WTC11 (cell line): ENCODE measurements around the gene PPP3R1. TPM values are rescaled to one million over a fixed set of nuclear protein-coding genes. Genes with fewer than 3 reads are reported as not detected.

ENCODE experiments used
- ATAC-seq: fragments of 200-7000 bp; cut with Tn5 transposase; 2 replicates; pipeline ENCODE4 v1.10.0; 2021; ENCODE audit warnings: mild to moderate bottlenecking, moderate library complexity
- CTCF ChIA-PET: fragments of 300-600 bp; sonication (Branson Sonifier 250); formaldehyde crosslinking; loops from one replicate; lab custom pipeline; 2021; ENCODE audit warnings: antibody characterized with exemption; lab: Charles Lee
- POLR2A ChIA-PET: fragments of 350-600 bp; sonication (Branson Sonifier 250); formaldehyde crosslinking; loops from one replicate; lab custom pipeline; 2021; ENCODE audit warnings: antibody characterized with exemption; lab: Charles Lee
- DNase-seq: peaks from one replicate; pipeline ENCODE4 v3.0.0; 2021; ENCODE audit warnings: low spot score
- H3K27ac Mint-ChIP-seq: 2 replicates; pipeline ENCODE4 v1.8.0; 2021; ENCODE audit warnings: mixed read lengths
- H3K27me3 Mint-ChIP-seq: 2 replicates; pipeline ENCODE4 v1.8.0; 2021; ENCODE audit warnings: low read depth, mild to moderate bottlenecking, moderate library complexity, mixed read lengths
- H3K36me3 Mint-ChIP-seq: 2 replicates; pipeline ENCODE4 v1.8.0; 2021; ENCODE audit warnings: mixed read lengths
- H3K4me1 Mint-ChIP-seq: 2 replicates; pipeline ENCODE4 v1.8.0; 2022; ENCODE audit warnings: mixed read lengths
- H3K4me3 Mint-ChIP-seq: 2 replicates; pipeline ENCODE4 v1.8.0; 2021; ENCODE audit warnings: mild to moderate bottlenecking, moderate library complexity, mixed read lengths
- H3K9me3 Mint-ChIP-seq: 2 replicates; pipeline ENCODE4 v1.8.0; 2021; ENCODE audit warnings: mixed read lengths
- FOXJ3 ChIP-seq: sonication (generic); formaldehyde crosslinking; IDR thresholded peaks from 2 replicates; pipeline ENCODE4 v1.9.0; 2021; ENCODE audit warnings: missing genetic modification reagents, mild to moderate bottlenecking, borderline replicate concordance
- HMGA2 ChIP-seq: fragments of 250-450 bp; sonication (Bioruptor Pico); IDR thresholded peaks from 2 replicates; pipeline ENCODE4 v1.4.0; 2021; ENCODE audit warnings: mild to moderate bottlenecking, moderate library complexity
- KAT7 ChIP-seq: sonication (generic); formaldehyde crosslinking; IDR thresholded peaks from 2 replicates; pipeline ENCODE4 v1.8.1; 2023; ENCODE audit warnings: missing genetic modification reagents, mild to moderate bottlenecking, borderline replicate concordance
- NFATC4 ChIP-seq: fragments of 250-450 bp; sonication (Bioruptor Pico); IDR thresholded peaks from 2 replicates; pipeline ENCODE4 v1.9.0; 2021; ENCODE audit warnings: mild to moderate bottlenecking
- NR1H2 ChIP-seq: sonication (generic); formaldehyde crosslinking; IDR thresholded peaks from 2 replicates; pipeline ENCODE4 v1.9.0; 2021; ENCODE audit warnings: mild to moderate bottlenecking, moderate library complexity, missing genetic modification reagents
- SP1 ChIP-seq: sonication (generic); formaldehyde crosslinking; conservative IDR thresholded peaks from 2 replicates; pipeline ENCODE4 v1.8.1; 2022; ENCODE audit warnings: missing genetic modification reagents
- TEAD4 ChIP-seq: sonication (generic); formaldehyde crosslinking; IDR thresholded peaks from 2 replicates; pipeline ENCODE4 v1.8.0; 2022; ENCODE audit warnings: mild to moderate bottlenecking, missing genetic modification reagents
- total RNA-seq: library from RNA; stranded (reverse); gene quantifications from 3 replicates; pipeline ENCODE4 v1.2.3, GENCODE V29; 2021
- TF ChIP-seq, protein P1 (sequence below): sonication (generic); formaldehyde crosslinking; IDR thresholded peaks from 2 replicates; pipeline ENCODE4 v1.8.0; 2023; ENCODE audit warnings: missing genetic modification reagents, mild to moderate bottlenecking, borderline replicate concordance
- TF ChIP-seq, protein P2 (sequence below): sonication (generic); formaldehyde crosslinking; IDR thresholded peaks from 2 replicates; pipeline ENCODE4 v1.8.1; 2022; ENCODE audit warnings: mild to moderate bottlenecking, moderate library complexity, missing genetic modification reagents
- TF ChIP-seq, protein P3 (sequence below): sonication (generic); formaldehyde crosslinking; IDR thresholded peaks from 2 replicates; pipeline ENCODE4 v1.8.0; 2022; ENCODE audit warnings: mild to moderate bottlenecking, missing genetic modification reagents
- TF ChIP-seq, protein P4 (sequence below): sonication (generic); formaldehyde crosslinking; IDR thresholded peaks from 2 replicates; pipeline ENCODE4 v1.8.1; 2023; ENCODE audit warnings: mild to moderate bottlenecking, moderate library complexity, missing genetic modification reagents
- TF ChIP-seq, protein P5 (sequence below): sonication (generic); formaldehyde crosslinking; IDR thresholded peaks from 2 replicates; pipeline ENCODE4 v1.8.1; 2023; ENCODE audit warnings: mild to moderate bottlenecking, missing genetic modification reagents, borderline replicate concordance
- TF ChIP-seq, protein P6 (sequence below): sonication (generic); formaldehyde crosslinking; IDR thresholded peaks from 2 replicates; pipeline ENCODE4 v1.8.1; 2022; ENCODE audit warnings: low read depth, mild to moderate bottlenecking, moderate library complexity, missing genetic modification reagents, borderline replicate concordance
- TF ChIP-seq, protein P7 (sequence below): sonication (generic); formaldehyde crosslinking; IDR thresholded peaks from 2 replicates; pipeline ENCODE4 v1.8.0; 2022; ENCODE audit warnings: mild to moderate bottlenecking, missing genetic modification reagents
- TF ChIP-seq, protein P8 (sequence below): fragments of 250-450 bp; sonication (Bioruptor Pico); conservative IDR thresholded peaks from 2 replicates; pipeline ENCODE4 v1.9.0; 2021; ENCODE audit warnings: mild to moderate bottlenecking
- TF ChIP-seq, protein P9 (sequence below): fragments of 250-450 bp; sonication (Bioruptor Pico); IDR thresholded peaks from 2 replicates; pipeline ENCODE4 v1.9.0; 2021; ENCODE audit warnings: mild to moderate bottlenecking
- TF ChIP-seq, protein P10 (sequence below): sonication (generic); formaldehyde crosslinking; IDR thresholded peaks from 2 replicates; pipeline ENCODE4 v1.8.1; 2022; ENCODE audit warnings: missing genetic modification reagents, borderline replicate concordance

The PPP3R1 gene
- total RNA-seq, 1 experiment from 2014 or later: 61.4 TPM

DNA sequence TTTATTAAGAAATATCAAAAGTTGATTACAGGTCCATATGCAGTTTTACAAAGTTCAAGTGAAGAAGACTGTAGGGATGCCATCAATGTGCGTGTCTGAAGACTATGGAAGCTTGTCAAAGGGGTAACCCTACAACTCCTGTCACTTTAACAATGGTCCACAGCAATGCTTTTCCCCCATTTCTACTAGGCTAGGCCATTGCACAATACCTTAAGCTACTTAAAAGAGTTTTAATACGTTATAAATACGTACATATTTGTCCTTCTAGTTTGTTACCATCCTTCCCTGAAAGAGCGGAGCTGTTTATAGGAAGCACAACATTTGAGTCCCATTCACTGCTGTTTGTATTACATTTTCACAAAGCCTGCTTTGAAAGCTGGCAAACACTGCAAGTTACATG lies 40.7 kb upstream of the PPP3R1 start:
- no peaks in the 10 kb centered on the region for H3K27me3 Mint-ChIP-seq
- no peaks in the 10 kb centered on the region for H3K9me3 Mint-ChIP-seq
- ChIA-PET CTCF (interaction anchor here (1.2 to 4.9 kb wide), 10 partner anchors 8 to 176 kb away, joined by 3 to 33 read pairs (median 7); partner anchors contain the start of gene CNRIP1), POLR2A (no interaction called here)
- H3K4me1 Mint-ChIP-seq: peaks cover 1% of the 10 kb centered on the region; the same call in 1 of the 2 replicates
- no peak for TF ChIP-seq FOXJ3
- TF ChIP-seq, protein P1, sequence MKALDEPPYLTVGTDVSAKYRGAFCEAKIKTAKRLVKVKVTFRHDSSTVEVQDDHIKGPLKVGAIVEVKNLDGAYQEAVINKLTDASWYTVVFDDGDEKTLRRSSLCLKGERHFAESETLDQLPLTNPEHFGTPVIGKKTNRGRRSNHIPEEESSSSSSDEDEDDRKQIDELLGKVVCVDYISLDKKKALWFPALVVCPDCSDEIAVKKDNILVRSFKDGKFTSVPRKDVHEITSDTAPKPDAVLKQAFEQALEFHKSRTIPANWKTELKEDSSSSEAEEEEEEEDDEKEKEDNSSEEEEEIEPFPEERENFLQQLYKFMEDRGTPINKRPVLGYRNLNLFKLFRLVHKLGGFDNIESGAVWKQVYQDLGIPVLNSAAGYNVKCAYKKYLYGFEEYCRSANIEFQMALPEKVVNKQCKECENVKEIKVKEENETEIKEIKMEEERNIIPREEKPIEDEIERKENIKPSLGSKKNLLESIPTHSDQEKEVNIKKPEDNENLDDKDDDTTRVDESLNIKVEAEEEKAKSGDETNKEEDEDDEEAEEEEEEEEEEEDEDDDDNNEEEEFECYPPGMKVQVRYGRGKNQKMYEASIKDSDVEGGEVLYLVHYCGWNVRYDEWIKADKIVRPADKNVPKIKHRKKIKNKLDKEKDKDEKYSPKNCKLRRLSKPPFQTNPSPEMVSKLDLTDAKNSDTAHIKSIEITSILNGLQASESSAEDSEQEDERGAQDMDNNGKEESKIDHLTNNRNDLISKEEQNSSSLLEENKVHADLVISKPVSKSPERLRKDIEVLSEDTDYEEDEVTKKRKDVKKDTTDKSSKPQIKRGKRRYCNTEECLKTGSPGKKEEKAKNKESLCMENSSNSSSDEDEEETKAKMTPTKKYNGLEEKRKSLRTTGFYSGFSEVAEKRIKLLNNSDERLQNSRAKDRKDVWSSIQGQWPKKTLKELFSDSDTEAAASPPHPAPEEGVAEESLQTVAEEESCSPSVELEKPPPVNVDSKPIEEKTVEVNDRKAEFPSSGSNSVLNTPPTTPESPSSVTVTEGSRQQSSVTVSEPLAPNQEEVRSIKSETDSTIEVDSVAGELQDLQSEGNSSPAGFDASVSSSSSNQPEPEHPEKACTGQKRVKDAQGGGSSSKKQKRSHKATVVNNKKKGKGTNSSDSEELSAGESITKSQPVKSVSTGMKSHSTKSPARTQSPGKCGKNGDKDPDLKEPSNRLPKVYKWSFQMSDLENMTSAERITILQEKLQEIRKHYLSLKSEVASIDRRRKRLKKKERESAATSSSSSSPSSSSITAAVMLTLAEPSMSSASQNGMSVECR: no peak
- TF ChIP-seq, protein P2, sequence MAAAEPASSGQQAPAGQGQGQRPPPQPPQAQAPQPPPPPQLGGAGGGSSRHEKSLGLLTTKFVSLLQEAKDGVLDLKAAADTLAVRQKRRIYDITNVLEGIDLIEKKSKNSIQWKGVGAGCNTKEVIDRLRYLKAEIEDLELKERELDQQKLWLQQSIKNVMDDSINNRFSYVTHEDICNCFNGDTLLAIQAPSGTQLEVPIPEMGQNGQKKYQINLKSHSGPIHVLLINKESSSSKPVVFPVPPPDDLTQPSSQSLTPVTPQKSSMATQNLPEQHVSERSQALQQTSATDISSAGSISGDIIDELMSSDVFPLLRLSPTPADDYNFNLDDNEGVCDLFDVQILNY: no peak
- TF ChIP-seq, protein P3, sequence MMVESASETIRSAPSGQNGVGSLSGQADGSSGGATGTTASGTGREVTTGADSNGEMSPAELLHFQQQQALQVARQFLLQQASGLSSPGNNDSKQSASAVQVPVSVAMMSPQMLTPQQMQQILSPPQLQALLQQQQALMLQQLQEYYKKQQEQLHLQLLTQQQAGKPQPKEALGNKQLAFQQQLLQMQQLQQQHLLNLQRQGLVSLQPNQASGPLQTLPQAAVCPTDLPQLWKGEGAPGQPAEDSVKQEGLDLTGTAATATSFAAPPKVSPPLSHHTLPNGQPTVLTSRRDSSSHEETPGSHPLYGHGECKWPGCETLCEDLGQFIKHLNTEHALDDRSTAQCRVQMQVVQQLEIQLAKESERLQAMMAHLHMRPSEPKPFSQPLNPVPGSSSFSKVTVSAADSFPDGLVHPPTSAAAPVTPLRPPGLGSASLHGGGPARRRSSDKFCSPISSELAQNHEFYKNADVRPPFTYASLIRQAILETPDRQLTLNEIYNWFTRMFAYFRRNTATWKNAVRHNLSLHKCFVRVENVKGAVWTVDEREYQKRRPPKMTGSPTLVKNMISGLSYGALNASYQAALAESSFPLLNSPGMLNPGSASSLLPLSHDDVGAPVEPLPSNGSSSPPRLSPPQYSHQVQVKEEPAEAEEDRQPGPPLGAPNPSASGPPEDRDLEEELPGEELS (CRISPR knock-in tag): no peak
- no peak for TF ChIP-seq NFATC4 (CRISPR knock-in tag)
- TF ChIP-seq, protein P4, sequence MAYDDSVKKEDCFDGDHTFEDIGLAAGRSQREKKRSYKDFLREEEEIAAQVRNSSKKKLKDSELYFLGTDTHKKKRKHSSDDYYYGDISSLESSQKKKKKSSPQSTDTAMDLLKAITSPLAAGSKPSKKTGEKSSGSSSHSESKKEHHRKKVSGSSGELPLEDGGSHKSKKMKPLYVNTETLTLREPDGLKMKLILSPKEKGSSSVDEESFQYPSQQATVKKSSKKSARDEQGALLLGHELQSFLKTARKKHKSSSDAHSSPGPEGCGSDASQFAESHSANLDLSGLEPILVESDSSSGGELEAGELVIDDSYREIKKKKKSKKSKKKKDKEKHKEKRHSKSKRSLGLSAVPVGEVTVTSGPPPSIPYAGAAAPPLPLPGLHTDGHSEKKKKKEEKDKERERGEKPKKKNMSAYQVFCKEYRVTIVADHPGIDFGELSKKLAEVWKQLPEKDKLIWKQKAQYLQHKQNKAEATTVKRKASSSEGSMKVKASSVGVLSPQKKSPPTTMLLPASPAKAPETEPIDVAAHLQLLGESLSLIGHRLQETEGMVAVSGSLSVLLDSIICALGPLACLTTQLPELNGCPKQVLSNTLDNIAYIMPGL (CRISPR knock-in tag): no peak
- TF ChIP-seq, protein P5, sequence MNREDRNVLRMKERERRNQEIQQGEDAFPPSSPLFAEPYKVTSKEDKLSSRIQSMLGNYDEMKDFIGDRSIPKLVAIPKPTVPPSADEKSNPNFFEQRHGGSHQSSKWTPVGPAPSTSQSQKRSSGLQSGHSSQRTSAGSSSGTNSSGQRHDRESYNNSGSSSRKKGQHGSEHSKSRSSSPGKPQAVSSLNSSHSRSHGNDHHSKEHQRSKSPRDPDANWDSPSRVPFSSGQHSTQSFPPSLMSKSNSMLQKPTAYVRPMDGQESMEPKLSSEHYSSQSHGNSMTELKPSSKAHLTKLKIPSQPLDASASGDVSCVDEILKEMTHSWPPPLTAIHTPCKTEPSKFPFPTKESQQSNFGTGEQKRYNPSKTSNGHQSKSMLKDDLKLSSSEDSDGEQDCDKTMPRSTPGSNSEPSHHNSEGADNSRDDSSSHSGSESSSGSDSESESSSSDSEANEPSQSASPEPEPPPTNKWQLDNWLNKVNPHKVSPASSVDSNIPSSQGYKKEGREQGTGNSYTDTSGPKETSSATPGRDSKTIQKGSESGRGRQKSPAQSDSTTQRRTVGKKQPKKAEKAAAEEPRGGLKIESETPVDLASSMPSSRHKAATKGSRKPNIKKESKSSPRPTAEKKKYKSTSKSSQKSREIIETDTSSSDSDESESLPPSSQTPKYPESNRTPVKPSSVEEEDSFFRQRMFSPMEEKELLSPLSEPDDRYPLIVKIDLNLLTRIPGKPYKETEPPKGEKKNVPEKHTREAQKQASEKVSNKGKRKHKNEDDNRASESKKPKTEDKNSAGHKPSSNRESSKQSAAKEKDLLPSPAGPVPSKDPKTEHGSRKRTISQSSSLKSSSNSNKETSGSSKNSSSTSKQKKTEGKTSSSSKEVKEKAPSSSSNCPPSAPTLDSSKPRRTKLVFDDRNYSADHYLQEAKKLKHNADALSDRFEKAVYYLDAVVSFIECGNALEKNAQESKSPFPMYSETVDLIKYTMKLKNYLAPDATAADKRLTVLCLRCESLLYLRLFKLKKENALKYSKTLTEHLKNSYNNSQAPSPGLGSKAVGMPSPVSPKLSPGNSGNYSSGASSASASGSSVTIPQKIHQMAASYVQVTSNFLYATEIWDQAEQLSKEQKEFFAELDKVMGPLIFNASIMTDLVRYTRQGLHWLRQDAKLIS (CRISPR knock-in tag): no peak
- TF ChIP-seq NR1H2 (CRISPR knock-in tag): no peak
- no peak for TF ChIP-seq HMGA2 (CRISPR knock-in tag)
- TF ChIP-seq, protein P6, sequence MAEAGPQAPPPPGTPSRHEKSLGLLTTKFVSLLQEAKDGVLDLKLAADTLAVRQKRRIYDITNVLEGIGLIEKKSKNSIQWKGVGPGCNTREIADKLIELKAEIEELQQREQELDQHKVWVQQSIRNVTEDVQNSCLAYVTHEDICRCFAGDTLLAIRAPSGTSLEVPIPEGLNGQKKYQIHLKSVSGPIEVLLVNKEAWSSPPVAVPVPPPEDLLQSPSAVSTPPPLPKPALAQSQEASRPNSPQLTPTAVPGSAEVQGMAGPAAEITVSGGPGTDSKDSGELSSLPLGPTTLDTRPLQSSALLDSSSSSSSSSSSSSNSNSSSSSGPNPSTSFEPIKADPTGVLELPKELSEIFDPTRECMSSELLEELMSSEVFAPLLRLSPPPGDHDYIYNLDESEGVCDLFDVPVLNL (CRISPR knock-in tag): no peak
- TF ChIP-seq, protein P7, sequence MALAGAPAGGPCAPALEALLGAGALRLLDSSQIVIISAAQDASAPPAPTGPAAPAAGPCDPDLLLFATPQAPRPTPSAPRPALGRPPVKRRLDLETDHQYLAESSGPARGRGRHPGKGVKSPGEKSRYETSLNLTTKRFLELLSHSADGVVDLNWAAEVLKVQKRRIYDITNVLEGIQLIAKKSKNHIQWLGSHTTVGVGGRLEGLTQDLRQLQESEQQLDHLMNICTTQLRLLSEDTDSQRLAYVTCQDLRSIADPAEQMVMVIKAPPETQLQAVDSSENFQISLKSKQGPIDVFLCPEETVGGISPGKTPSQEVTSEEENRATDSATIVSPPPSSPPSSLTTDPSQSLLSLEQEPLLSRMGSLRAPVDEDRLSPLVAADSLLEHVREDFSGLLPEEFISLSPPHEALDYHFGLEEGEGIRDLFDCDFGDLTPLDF (CRISPR knock-in tag): no peak
- TF ChIP-seq KAT7: no peak
- no peak for TF ChIP-seq SP1 (CRISPR knock-in tag)
- no peak for TF ChIP-seq TEAD4
- TF ChIP-seq, protein P8, sequence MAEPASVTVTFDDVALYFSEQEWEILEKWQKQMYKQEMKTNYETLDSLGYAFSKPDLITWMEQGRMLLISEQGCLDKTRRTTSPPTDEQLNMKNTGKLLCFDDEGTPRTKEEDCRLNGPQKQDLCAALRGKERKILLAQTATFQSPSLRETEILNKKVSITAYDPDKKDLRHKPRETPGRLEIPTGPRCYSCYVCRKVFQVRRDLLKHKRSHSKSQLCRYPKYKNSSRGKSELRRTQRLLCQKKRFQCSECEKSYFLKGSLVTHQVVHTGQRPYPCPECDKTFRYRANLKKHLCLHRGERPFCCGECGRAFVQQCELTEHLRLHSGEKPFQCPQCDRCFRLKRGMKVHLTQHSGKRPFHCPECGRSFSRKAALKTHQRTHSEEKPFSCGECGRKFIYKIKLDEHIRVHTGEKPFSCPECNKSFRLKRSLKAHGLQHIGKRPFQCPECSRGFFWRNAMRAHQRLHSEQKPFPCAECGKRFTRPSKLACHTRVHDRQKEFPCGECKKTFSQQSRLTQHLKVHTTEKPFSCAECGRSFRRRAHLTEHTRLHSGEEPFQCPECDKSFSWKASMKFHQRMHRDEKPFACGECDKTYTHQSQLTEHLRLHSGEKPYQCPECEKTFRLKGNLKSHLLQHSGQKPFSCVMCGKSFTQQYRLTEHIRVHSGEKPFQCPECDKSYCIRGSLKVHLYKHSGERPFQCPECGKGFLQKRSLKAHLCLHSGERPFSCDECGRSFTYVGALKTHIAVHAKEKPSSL: no peak
- TF ChIP-seq, protein P9, sequence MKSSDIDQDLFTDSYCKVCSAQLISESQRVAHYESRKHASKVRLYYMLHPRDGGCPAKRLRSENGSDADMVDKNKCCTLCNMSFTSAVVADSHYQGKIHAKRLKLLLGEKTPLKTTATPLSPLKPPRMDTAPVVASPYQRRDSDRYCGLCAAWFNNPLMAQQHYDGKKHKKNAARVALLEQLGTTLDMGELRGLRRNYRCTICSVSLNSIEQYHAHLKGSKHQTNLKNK (CRISPR knock-in tag): no peak
- TF ChIP-seq, protein P10, sequence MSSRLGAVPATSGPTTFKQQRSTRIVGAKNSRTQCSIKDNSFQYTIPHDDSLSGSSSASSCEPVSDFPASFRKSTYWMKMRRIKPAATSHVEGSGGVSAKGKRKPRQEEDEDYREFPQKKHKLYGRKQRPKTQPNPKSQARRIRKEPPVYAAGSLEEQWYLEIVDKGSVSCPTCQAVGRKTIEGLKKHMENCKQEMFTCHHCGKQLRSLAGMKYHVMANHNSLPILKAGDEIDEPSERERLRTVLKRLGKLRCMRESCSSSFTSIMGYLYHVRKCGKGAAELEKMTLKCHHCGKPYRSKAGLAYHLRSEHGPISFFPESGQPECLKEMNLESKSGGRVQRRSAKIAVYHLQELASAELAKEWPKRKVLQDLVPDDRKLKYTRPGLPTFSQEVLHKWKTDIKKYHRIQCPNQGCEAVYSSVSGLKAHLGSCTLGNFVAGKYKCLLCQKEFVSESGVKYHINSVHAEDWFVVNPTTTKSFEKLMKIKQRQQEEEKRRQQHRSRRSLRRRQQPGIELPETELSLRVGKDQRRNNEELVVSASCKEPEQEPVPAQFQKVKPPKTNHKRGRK: no peak
- no peak for DNase-seq
- H3K27ac Mint-ChIP-seq: no peak overlapping the region
- H3K36me3 Mint-ChIP-seq: no peaks in the 10 kb centered on the region
- ATAC-seq: no peak
- no peak overlapping the region for H3K4me3 Mint-ChIP-seq
